Hematopoietic multipotent progenitor cell (in vitro differentiated cells): ENCODE measurements around the gene ZNF443. TPM values are rescaled to one million over a fixed set of nuclear protein-coding genes. Genes with fewer than 3 reads are reported as not detected.
A peak's percentile ranks its signal among the peaks of the same experiment; 100 is the strongest.
"Not testable (repeated sequence)": the region's sequence is repeated elsewhere in the genome, so short reads cannot be mapped to it uniquely, and the experiment has no call there.

Source experiments
- DNase-seq, 3 donors: peaks; one replicate each; pipeline ENCODE4 v3.0.0-alpha.2; 2011 to 2015; ENCODE audit warnings: low read depth in 2 of 3, low spot score in 2 of 3
- total RNA-seq: library from RNA; depleted of rRNA; stranded (reverse); fragments of >200 nt; gene quantifications from one replicate; pipeline ENCODE4 v1.2.3, GENCODE V29; 2012

Gene ZNF443
- 3.5 TPM for total RNA-seq

- DNase-seq, result peak; percentile 73 to 99 (median 97)
Observed at GRCh38 chr19:12440541-12441316, at the start of gene ZNF443. TSS of gene ZNF443 (minus strand) at chr19:12441021. CDS start at chr19:12440914, 107 bp downstream.

GRCh38 chr19:12486265-12486783, 45.5 kb upstream of the ZNF443 start:
- DNase-seq, result not testable (repeated sequence)

GRCh38 chr19:12485571-12485970, 44.8 kb upstream of the ZNF443 start:
- DNase-seq, result no peak

GRCh38 chr19:12485052-12485416, 44.2 kb upstream of the ZNF443 start:
- DNase-seq, result peak in 2 of 3 donors; percentile 28 to 66

DNA sequence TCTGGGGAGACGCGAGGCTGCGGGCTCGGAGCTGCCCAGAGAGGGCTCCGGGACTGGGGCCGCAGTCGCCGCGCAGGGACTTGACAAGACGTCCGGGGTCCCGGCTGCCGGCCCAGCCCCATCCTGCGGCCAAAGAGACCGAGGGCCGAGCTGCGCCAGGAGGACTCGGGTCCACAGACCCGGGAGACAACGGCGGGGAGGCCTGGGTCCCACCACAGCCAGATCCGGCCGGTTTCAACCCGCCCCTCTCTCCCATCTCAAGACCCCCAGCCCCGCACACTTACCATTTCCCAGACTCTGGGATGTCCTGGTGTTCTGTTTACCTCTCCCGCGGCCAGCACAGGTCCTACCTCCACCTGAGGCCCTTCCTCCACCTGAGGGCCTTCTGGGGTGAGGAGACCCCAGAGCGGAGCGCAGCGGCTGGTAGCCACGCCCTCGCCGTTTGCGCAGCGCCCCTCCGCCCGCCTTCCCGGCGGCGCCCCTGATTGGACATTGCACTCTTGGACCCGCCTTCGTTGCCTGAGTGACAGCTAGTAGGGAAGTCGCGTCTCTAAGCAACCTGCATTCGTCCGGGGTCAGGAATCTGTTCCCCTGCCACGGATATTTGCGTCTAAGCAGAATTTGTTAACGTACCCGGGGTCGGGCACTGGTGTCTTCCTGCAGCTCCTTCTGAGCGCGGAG, 43.7 kb upstream of the ZNF443 start, which contains the start of gene ZNF709:
Gene ZNF709, minus strand, starts transcription at position 446 of the 681 bp plus-strand sequence. Its CDS starts 159 bp downstream, at position 287.
- peak; percentile 57 to 95 (median 88) for DNase-seq

DNA sequence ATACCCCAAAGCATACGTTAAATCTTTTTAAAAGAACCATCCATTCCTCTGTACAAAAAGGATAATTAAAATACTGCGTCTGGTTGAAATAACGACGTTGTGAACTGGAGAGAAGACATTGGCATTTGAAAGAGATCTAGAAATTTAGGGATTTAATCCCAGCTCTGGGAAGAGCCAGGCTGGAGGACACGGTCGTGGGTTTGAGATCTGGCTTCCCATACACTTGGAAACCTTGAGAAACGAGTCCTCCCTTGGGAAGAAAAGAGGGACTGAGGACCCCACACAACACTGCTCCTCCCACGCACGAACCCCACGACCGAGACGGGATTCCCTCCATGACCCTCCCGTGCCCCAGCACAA, 43.2 kb upstream of the ZNF443 start:
- DNase-seq, result peak in 1 of 3 donors; percentile 21

- DNase-seq, result peak in 2 of 3 donors; percentile 54 to 81
Observed at GRCh38 chr19:12482509-12482886, 41.7 kb upstream of the ZNF443 start.

DNA sequence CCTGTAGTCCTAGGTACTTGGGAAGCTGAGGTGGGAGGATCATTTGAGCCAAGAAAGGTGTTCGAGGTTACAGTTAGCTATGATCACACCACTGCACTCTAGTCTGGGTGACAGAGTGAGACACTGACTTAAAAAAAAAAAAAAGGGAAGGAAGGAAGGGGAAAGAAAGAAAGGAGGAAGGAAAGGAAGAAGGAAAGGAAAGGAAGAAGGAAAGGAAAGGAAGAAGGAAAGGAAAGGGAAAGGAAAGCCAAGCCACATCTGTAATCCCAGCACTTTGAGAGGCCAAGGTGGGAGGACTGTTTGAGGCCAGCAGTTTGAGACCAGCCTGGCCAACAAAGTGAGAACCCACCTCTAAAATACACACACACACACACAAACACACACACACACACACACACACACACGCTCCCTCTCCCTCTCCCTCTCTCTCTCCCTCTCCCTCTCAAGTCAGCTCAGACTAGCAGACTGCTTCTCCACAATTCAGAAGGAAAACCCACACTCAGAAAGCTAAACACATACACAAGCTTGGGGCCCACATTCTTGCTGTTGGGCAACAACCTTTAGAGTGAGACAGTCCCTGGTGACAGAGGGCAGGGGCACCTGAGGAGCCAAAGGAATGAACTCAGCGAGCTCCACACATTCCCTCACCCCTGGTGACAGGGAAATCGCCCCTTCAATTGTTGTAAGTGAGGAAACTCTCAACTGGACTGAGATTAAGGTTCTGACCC, 41.1 kb upstream of the ZNF443 start:
- peak in 2 of 3 donors; percentile 18 to 56 for DNase-seq

DNA sequence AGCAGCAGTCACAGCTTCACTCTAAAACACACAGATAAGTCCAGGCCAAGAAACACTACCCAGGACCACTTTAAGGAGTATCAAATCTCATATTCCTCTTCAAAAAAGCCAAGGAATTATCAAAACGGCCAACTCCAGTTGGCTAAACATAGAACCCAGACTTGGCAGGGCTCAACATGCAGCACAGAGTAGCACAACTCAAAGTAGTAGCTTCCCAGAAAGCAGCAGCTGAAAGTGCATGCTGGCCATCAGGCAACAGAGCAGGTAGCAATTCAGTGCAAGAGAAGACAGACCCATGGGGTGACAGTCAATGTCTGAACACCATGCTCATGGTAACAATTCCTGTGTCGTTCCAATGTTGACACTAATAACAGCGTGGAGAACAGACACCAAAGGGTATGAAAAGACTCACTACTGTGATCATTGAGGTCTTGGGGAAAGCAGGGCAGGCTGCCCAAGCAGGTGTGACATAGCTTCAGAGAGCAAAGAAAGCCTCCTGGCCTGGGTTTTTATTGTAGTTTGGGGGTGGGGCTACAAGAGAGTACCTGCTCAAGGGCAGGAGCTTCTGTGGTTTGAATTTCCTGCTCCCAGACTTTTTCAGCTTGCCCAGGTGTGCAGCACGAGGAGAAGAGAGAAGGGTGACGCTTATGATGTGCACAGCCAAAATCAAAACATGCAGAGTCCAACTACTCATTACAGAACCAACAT, 37.6 kb upstream of the ZNF443 start:
- no peak for DNase-seq

GRCh38 chr19:12467651-12468050, 26.8 kb upstream of the ZNF443 start:
- not testable (repeated sequence) for DNase-seq

DNA sequence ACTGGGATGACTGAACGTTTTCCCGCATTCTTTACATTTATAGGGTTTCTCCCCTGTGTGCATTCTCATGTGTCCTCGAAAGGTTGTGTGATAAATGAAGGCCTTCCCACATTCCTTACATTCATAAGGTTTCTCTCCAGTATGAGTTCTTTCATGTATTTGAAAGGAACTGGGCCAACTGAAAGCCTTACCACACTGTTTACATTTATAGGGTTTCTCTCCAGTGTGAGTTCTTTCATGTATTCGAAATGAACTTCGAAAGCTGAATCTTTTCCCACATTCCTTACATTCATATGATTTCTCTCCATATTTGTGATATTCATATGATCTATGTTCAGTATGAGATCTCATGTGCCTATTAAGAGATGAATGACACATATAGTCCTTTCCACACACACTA, 24.4 kb upstream of the ZNF443 start:
- DNase-seq, result peak in 1 of 3 donors; percentile 39

- DNase-seq, result peak in 1 of 3 donors; percentile 29
Observed at GRCh38 chr19:12464769-12465168, 23.9 kb upstream of the ZNF443 start.

DNA sequence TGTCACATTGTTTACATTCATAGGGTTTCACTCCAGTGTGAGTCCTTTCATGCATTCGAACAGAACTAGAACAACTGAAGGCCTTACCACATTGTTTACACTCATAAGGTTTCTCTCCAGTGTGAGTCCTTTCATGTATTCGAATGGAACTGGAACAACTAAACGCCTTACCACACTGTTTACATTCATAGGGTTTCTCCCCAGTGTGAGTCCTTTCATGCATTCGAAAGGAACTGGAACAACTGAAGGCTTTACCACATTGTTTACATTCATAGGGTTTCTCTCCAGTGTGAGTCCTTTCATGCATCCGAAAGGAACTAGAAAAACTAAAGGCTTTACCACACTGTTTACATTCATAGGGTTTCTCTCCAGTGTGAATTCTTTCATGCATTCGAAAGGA, 23.3 kb upstream of the ZNF443 start:
- not testable (repeated sequence) for DNase-seq

GRCh38 chr19:12453495-12453894, 12.7 kb upstream of the ZNF443 start:
- DNase-seq, result no peak

- peak in 1 of 3 donors; percentile 36 for DNase-seq
Observed at GRCh38 chr19:12450844-12451243, 10.0 kb upstream of the ZNF443 start.

- DNase-seq, result no peak
Observed at GRCh38 chr19:12448808-12449207, 8.0 kb upstream of the ZNF443 start.

GRCh38 chr19:12439686-12440540, 908 bp downstream of the ZNF443 start:
- DNase-seq, result peak; percentile 9 to 64 (median 64)

DNA sequence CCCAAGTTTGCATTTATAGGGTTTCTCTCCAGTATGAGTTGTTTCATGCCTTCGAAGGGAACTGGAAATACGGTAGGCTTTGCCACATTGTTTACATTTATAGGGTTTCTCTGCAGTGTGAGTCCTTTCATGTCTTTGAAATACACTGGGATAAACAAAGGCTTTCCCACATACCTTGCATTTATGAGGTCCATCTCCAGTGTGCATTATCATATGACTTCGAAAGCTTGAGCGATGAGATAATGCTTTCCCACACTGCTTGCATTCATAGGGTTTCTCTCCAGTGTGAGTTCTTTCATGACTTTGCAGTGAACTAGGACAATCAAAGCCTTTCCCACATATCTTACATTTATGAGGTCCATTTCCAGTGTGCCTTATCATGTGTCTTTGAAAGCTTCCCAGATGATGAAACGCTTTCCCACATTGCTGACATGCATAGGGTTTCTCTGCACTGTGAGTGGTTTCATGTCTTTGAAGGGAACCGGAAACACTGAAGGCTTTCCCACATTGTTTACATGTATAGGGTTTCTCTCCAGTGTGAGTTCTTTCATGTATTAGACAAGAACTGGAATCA, 10.0 kb downstream of the ZNF443 start:
- DNase-seq, result not testable (repeated sequence)

- no peak for DNase-seq
Observed at GRCh38 chr19:12425888-12426274, 14.9 kb downstream of the ZNF443 start.
